Stimulated activated CD4-positive, alpha-beta T cell treated with anti-CD3 and anti-CD28 coated beads, Interleukin-1b, Interleukin-23, amount 100 ng/mL, for 48 hours (primary cell): ENCODE data around the gene PHOX2A.

Experiments
- DNase-seq: peaks from one replicate; pipeline ENCODE4 v3.0.0-alpha.2; 2020

PHOX2A gene

GRCh38 chr11:72247584-72247983, 3.6 kb upstream of the PHOX2A start:
- no peak for DNase-seq

DNA sequence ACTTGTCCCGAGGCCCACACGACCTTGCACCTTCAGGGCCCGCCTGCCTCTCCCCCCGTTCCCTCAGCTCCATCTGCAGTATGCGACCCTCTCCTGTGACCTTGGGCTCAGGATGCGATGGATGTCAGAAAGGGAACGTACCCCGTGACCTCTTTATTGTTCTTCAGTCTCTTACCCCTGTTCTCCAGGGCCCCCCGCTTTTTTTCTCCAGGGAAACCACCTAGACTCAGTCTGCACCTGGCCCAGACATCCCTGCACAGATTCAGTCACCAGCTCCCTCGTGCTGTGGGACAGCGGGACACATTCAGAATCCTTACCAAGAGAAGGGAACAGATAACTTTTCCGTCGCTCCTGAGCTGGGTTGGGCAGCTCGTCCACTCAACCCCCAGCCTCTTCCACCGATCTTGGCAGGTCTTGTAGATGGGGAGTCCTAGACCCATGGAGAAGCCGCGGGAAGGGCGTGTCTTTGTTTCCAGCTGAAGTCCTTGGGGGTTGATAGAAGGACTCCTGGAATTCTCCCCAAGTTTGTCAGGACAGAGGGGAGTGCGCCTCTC, 1.4 kb upstream of the PHOX2A start:
- DNase-seq: no peak

DNA sequence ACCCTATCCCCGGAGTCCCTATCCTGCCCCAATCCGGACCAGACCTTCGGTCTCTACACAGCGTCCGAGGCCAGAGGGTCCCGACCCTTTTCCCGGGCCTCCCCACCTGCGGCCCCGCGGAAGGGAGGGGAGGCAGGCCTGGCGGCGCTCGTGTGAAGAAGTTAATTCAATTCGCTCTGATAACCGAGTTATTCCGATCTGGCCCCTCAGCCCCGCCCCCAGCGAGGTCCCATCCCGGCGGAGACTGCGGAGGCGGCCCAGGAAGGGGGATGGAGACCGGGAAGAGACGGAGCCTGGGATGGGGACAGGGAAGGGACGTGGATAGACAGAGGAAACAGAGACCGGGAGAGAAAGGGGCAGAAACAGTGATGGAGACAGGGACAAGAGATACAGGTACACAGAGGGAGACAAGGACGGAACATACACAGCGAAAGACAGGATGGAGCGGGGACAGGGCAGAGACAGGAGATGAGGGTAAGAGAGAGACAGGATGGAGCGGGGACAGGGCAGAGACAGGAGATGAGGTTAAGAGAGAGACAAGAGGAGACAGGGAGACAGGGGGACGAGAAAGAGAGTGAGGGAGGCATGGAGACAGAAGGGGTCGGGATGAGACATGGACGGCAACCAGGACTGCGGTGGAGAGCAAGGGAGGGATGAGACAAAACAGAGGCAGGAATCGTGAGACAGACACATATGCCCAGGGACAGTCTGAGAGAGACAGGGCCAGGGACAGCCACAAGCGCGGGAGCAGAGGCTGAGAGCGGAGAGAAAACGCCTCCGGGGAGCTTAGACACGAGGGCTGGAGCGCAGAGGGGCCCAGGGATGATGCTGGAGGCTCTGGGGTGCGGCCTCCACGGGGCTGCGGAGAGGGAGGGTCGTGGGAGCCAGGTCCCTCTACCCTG, 636 bp upstream of the PHOX2A start:
- no peak for DNase-seq

GRCh38 chr11:72243173-72244059, 560 bp downstream of the PHOX2A start:
- DNase-seq: no peak

- no peak for DNase-seq
Measured at GRCh38 chr11:72242141-72242540, 1.8 kb downstream of the PHOX2A start.

DNA sequence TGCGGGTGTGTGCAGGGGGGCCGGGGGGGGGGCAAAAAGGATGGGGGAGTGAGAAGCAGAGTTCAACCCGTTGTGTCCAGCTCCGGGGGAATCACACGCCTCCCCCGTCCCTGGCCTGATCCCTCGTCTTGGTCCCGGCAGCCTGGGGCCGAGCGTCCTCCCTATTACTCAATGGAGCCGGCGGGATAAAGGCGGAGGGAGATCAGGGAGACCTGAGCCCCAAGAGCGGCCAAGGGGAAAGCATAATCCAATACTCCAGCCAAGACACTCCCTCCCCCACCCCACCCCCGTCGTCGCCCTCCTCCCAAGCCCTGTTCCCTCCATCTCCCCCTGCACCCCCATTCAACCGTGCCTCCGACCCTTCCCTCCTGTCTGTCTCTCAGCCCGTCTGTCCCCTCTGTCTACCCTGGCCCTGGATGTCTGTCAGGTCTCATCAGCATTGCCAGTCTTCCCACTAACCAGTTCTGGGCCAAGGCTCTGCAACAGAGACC, 2.6 kb downstream of the PHOX2A start:
- no peak for DNase-seq

GRCh38 chr11:72240461-72241290, 3.3 kb downstream of the PHOX2A start:
- DNase-seq: no peak

GRCh38 chr11:72239849-72240460, 4.0 kb downstream of the PHOX2A start:
- no peak for DNase-seq

DNA sequence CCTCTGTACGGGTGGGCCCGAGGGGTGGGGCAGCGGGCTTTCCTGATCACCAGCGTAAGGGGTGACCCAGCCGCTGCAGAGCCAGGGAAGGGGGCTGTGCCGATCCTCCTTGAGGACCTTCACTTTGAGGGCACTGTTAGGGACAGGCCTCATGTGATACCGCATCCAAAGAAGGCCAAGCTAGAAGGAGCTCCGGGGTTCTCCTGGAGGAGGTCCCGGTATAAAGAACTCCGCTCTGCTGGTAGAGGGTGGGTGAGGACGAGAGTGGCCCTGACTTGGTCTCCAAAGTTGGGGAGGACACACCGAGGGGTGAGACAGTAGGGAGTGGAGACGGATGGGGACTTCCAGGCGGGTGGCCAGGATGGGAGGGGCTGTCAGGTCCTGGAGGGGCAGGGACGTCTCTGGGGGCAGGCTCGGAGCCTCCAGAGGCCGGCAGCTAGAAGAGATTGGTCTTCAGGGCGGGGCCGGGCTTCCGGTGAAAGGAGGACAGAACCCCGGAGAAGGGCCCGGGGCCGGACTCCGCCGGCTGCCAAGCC, 4.6 kb downstream of the PHOX2A start:
- no peak for DNase-seq

GRCh38 chr11:72238492-72239312, 5.3 kb downstream of the PHOX2A start:
- DNase-seq: no peak

DNA sequence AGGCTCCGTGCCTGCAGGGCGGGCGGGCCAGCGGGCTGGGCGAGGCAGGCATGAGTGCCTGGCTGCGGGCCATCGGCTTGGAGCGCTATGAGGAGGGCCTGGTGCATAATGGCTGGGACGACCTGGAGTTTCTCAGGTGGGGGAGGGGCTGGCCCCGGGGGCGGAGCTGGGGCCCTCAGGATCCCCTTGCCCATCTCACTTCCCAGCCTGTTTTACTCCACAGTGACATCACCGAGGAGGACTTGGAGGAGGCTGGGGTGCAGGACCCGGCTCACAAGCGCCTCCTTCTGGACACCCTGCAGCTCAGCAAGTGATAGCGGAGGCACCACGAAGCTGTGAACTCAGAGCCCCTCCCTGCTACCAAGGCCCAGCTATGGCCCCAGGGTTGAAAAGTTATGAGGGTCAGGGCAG, 5.9 kb downstream of the PHOX2A start:
- DNase-seq: peak; percentile 63

DNA sequence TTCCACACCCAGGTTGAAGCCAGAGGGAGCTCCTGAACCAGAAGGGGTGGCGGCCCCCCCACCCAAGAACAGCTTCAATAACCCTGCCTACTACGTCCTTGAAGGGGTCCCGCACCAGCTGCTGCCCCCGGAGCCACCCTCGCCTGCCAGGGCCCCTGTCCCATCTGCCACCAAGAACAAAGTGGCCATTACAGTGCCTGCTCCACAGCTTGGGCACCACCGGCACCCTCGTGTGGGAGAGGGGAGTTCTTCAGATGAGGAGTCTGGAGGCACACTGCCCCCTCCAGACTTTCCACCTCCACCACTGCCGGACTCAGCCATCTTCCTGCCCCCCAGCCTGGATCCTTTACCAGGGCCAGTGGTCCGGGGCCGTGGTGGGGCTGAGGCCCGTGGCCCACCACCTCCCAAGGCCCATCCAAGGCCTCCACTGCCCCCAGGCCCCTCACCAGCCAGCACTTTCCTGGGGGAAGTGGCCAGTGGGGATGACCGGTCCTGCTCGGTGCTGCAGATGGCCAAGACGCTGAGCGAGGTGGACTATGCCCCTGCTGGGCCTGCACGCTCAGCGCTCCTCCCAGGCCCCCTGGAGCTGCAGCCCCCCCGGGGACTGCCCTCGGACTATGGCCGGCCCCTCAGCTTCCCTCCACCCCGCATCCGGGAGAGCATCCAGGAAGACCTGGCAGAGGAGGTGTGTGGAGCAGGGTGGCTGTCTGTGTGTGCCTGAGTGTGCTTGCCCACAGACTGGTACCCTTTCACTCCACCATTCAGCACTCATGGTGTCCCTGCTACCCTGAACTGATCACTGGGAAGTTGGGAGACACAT, 6.7 kb downstream of the PHOX2A start:
- DNase-seq: no peak

GRCh38 chr11:72236774-72237111, 7.2 kb downstream of the PHOX2A start:
- DNase-seq: no peak

DNA sequence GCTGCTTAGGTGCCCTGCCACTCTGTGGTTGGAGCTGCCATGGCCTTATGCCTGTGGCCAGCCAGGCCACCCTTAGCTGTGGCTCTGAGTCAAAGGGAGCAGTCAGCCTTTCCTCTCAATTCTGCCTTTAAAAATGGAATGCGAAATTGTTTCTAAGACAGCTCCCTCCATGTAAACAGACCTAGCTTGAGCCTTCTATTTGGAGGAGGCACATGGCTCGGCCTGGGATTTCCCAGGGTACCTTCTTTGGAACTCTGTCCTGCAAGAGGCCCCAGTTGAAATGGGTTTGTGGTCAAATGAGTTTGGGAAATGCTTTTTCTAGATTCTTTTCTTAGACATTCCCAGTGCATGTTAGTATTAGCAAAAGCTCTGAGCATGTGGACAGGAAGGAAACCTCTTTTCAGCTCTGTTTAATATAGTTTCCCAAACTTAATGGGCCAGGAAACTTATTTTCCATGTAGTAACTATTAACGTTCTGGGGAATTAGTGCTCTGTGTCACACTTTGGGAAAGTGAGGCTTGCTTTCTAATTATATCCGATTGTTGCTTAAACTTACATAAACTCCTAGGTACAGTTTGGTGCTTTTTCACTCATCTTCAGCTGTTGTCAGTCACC, 7.8 kb downstream of the PHOX2A start:
- no peak for DNase-seq

DNA sequence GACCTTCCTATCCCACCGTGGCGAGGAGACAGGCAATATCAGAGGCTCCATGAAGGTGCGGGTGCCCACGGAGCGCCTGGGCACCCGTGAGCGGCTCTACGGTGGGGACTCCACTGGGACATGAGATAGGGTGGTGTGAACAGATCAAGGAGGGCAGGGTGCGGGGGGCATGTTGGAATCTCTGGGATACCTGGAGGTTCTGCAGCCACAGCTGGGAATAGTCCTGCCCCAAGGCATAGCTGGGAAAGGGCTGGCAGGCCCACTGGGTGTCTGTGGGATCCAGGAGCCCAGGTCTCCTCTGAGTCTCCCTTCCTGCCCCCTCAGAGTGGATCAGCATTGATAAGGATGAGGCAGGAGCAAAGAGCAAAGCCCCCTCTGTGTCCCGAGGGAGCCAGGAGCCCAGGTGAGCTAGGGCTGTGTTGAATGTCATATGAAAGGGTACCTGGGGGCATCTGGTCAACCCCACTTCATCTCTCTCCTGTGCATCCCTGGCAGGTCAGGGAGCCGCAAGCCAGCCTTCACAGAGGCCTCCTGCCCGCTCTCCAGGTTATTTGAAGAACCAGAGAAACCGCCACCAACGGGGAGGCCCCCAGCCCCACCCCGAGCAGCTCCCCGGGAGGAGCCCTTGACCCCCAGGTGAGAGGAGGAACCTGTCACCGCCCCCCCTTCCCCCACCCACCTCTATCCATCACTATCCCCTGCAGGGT, 8.5 kb downstream of the PHOX2A start:
- no peak for DNase-seq

DNA sequence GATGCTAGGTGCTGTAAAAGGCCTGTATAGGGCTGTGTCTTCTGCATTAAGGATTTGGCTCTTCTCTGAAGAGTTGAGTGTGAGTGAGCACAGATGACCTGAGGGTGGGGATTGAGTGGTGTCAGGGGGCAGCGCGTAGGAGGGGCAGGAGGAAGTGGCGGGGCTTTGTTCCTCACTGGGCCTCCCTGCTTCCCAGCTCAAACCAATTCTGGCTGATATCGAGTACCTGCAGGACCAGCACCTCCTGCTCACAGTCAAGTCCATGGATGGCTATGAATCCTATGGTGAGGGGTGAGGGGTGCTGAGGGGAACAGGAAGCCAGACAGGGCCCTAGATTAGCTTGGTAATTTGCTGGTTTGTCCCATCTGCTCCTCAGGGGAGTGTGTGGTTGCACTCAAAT, 9.1 kb downstream of the PHOX2A start:
- DNase-seq: no peak

DNA sequence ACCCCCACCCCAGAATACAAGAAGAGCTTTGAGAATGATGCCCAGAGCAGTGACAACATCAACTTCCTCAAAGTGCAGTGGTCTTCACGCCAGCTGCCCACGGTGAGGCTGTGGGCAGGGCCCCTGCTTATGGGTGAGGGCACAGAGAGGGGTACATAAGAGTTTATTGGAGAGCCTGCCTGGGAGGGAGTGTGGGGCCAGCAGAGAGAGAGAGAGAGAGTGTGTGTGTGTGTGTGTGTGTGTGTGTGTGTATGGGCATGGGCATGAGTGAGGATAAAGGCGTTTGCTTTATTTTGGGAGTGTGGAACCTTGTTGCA, 9.5 kb downstream of the PHOX2A start:
- no peak for DNase-seq

DNA sequence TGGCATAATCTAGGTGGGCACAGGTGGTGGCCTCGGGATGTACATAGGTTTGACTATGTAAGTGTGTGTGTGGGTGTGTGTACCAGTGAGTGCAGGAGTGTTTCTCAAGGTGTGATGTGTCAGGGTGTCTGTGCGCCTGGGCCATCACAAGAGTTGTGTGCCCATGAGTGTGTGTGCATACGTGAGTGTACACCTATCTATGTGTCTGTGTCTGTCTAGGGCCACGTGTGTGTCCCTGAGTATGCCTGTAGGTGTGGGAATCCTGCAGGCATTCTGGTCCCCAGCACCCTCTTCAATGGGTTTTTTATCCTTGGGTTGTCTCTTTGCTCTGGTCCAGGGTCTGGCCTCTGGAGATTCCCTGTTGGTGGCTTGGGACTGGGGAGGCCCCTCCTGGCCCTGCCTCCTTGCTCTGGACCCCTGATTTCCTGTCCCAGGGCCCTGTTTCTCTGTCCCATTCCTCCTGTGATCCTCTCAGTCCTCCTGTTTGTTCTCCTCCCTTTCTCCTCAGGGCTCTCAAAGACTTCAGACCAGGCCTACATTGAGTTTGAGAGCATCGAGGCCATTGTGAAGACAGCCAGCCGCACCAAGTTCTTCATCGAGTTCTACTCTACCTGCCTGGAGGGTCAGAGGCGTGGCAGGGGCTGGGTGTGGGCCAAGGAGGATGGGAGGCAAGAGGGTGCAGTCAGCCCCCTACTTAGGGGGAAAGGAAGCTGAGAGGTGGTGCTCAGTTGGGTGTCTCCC, 10.0 kb downstream of the PHOX2A start:
- no peak for DNase-seq
